ENCODE measurements around the gene NRXN3.

DNA sequence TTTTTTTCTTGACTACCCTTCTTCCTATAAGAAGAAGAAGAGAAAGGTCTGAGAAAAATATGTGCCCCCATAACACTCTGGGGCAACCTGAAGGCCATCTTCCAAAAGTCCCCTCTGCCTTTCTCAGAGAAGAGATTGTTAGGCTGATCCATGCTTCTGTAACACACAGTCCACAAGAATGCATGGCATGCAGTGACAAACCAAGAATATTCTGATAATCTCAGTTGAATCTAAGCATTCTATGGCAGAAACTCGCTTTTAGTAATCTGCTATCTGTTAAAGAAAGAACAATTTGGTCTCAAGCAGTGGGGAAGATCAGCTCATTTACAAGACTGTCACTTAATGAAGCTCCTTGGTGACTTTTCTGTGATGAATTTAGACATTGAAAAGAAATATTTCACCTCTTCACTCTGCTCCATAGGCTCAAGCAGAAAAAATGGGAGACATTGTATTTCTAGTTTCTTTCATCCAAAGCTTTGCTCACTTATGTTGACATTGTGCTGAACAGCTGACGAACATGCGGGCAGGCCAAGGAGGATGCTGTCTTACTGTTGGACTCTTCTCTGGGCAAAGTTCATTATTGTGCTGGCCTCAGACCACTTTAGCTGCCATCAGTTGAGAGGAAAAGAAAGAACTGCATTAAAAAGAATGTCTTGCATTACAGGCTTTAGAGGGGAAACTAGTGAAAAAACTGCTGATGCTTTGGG, 1084.0 kb downstream of the NRXN3 start:
- TF ChIP-seq CTCF (IDR thresholded peaks at IDR 0.05; ENCODE audit: insufficient read depth, low read depth, low read length) (no peak), EZH2 (IDR thresholded peaks at IDR 0.05; ENCODE audit: insufficient read depth, low read length) (no peak)

Data from astrocyte (in vitro differentiated cells and primary cell).